ENCODE results near the gene FARSA. TPM values are rescaled to one million over a fixed set of nuclear protein-coding genes. Genes with fewer than 3 reads are reported as not detected.

FARSA gene
- total and polyA plus RNA-seq, 2 of the 13 experiments (the other 11 are each of a cell fraction or from before 2014, with no cell fraction given), result 25.9 to 72.0 TPM

DNA sequence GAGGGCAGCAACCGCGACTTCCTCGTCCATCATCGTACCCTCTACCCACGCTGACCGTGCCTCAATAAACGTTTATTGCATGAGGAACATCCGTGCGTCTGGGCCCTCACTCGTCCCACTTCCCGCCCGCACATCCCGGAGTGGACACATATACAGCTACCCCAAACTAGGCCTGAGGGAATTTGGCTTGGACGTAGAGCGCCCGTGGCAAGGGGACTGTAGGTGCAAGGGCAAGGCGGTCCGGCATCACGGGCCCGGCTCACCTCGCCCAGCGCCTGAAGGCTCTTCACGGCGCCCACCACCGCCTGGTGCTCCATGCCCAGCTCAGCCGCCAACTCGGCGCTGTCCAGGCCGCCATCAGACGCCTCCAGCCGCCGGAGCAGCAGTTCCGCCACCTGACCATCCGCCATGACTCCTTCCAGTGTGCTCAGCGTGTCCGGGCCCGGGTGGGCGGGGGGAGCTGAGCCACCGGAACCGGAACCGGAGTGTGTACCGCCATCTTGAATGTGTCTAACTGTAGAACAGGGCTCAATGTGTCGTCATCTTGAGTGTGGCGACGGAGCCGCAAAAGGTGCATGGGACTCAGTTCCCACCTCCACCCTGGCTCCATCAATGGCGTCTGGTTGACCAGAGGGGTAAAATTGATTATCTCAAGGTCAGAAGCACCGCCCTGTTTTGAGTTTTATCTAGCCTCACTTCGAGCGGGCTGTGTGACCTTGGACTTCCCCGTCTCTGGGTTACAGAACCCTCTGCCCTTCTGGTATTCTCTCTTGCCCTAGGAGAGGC lies at the start of gene FARSA (continued):
- TF ChIP-seq, protein P1, sequence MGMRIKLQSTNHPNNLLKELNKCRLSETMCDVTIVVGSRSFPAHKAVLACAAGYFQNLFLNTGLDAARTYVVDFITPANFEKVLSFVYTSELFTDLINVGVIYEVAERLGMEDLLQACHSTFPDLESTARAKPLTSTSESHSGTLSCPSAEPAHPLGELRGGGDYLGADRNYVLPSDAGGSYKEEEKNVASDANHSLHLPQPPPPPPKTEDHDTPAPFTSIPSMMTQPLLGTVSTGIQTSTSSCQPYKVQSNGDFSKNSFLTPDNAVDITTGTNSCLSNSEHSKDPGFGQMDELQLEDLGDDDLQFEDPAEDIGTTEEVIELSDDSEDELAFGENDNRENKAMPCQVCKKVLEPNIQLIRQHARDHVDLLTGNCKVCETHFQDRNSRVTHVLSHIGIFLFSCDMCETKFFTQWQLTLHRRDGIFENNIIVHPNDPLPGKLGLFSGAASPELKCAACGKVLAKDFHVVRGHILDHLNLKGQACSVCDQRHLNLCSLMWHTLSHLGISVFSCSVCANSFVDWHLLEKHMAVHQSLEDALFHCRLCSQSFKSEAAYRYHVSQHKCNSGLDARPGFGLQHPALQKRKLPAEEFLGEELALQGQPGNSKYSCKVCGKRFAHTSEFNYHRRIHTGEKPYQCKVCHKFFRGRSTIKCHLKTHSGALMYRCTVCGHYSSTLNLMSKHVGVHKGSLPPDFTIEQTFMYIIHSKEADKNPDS (CRISPR knock-in tag; IDR thresholded peaks at IDR 0.05), result no peak
- peak; percentile 97 for TF ChIP-seq PHF8 (CRISPR knock-in tag; IDR thresholded peaks at IDR 0.05)
- TF ChIP-seq ZNF326 (CRISPR knock-in tag; IDR thresholded peaks at IDR 0.05; ENCODE audit: borderline replicate concordance), result no peak
- no peak for TF ChIP-seq ZNF343 (CRISPR knock-in tag; IDR thresholded peaks at IDR 0.05)
- 0 out of 2 replicates have a peak, but pooled peaks have one; percentile 58 for TF ChIP-seq ZNF367 (CRISPR knock-in tag; IDR thresholded peaks at IDR 0.05; ENCODE audit: borderline replicate concordance)
- peak; percentile 22; the same call in 1 of the 2 replicates for TF ChIP-seq ZNF235 (CRISPR knock-in tag; IDR thresholded peaks at IDR 0.05; ENCODE audit: borderline replicate concordance)
- peak; percentile 89; the same call in 1 of the 2 replicates for TF ChIP-seq YEATS2 (CRISPR knock-in tag; IDR thresholded peaks at IDR 0.05; ENCODE audit: borderline replicate concordance)
- no peak for TF ChIP-seq ZNF10 (CRISPR knock-in tag; IDR thresholded peaks at IDR 0.05; ENCODE audit: borderline replicate concordance, low read depth)
- TF ChIP-seq ETV5 (CRISPR knock-in tag; IDR thresholded peaks at IDR 0.05; ENCODE audit: borderline replicate concordance), result peak; percentile 70
- no peak for TF ChIP-seq CENPX (CRISPR knock-in tag; IDR thresholded peaks at IDR 0.05)
- TF ChIP-seq, protein P2, sequence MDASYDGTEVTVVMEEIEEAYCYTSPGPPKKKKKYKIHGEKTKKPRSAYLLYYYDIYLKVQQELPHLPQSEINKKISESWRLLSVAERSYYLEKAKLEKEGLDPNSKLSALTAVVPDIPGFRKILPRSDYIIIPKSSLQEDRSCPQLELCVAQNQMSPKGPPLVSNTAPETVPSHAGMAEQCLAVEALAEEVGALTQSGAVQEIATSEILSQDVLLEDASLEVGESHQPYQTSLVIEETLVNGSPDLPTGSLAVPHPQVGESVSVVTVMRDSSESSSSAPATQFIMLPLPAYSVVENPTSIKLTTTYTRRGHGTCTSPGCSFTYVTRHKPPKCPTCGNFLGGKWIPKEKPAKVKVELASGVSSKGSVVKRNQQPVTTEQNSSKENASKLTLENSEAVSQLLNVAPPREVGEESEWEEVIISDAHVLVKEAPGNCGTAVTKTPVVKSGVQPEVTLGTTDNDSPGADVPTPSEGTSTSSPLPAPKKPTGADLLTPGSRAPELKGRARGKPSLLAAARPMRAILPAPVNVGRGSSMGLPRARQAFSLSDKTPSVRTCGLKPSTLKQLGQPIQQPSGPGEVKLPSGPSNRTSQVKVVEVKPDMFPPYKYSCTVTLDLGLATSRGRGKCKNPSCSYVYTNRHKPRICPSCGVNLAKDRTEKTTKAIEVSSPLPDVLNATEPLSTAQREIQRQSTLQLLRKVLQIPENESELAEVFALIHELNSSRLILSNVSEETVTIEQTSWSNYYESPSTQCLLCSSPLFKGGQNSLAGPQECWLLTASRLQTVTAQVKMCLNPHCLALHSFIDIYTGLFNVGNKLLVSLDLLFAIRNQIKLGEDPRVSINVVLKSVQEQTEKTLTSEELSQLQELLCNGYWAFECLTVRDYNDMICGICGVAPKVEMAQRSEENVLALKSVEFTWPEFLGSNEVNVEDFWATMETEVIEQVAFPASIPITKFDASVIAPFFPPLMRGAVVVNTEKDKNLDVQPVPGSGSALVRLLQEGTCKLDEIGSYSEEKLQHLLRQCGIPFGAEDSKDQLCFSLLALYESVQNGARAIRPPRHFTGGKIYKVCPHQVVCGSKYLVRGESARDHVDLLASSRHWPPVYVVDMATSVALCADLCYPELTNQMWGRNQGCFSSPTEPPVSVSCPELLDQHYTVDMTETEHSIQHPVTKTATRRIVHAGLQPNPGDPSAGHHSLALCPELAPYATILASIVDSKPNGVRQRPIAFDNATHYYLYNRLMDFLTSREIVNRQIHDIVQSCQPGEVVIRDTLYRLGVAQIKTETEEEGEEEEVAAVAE (CRISPR knock-in tag; IDR thresholded peaks at IDR 0.05; ENCODE audit: borderline replicate concordance), result peak; percentile 87; the same call in 1 of the 2 replicates
- TF ChIP-seq, protein P3, sequence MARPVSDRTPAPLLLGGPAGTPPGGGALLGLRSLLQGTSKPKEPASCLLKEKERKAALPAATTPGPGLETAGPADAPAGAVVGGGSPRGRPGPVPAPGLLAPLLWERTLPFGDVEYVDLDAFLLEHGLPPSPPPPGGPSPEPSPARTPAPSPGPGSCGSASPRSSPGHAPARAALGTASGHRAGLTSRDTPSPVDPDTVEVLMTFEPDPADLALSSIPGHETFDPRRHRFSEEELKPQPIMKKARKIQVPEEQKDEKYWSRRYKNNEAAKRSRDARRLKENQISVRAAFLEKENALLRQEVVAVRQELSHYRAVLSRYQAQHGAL (CRISPR knock-in tag; IDR thresholded peaks at IDR 0.05; ENCODE audit: not compliant biosample characterization), result no peak
- TF ChIP-seq, protein P4, sequence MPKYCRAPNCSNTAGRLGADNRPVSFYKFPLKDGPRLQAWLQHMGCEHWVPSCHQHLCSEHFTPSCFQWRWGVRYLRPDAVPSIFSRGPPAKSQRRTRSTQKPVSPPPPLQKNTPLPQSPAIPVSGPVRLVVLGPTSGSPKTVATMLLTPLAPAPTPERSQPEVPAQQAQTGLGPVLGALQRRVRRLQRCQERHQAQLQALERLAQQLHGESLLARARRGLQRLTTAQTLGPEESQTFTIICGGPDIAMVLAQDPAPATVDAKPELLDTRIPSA (CRISPR knock-in tag; IDR thresholded peaks at IDR 0.05; ENCODE audit: borderline replicate concordance), result no peak
- 0 out of 2 replicates have a peak, but pooled peaks have one; percentile 0 for TF ChIP-seq CEBPB (IDR thresholded peaks at IDR 0.05; ENCODE audit: borderline replicate concordance, low read depth, low read length)
- TF ChIP-seq HCFC1 (IDR thresholded peaks at IDR 0.05; ENCODE audit: low read depth, low read length), result peak; percentile 93
- TF ChIP-seq PPARG (CRISPR knock-in tag; conservative IDR thresholded peaks at IDR 0.05), result peak; percentile 64
- TF ChIP-seq ZNF598 (CRISPR knock-in tag; IDR thresholded peaks at IDR 0.05; ENCODE audit: borderline replicate concordance), result no peak; the same call in 1 of the 2 replicates
- TF ChIP-seq KDM6A (CRISPR knock-in tag; IDR thresholded peaks at IDR 0.05; ENCODE audit: low read depth), result no peak
- no peak; the same call in 1 of the 2 replicates for TF ChIP-seq RELA (CRISPR knock-in tag; IDR thresholded peaks at IDR 0.05)
- TF ChIP-seq EEA1 (CRISPR knock-in tag; IDR thresholded peaks at IDR 0.05; ENCODE audit: borderline replicate concordance), result no peak

All from HepG2 (cell line).